ENCODE results near the gene FGF12. TPM values are rescaled to one million over a fixed set of nuclear protein-coding genes. Genes with fewer than 3 reads are reported as not detected.

Gene FGF12
- polyA plus RNA-seq, 3 donors: not detected

DNA sequence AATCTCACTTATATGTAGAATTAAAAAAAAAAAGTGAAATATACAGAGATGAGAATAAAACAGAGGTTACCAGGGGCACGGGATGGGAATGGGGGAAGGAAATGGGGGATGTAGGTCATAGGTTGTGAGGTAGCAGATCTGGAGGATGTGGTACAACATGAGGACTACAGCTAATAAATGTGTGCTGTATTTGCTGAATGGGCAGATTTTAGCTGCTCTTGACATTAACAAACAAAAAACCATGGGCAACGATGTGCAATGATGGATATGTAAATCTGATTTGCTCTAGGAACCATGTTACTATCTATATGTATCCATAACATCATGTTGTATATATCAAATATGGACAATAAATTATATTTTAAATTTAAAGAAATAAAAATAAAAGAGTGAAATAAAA, 87.4 kb downstream of the FGF12 start:
- no CpG with 5 or more reads among the region's 2 CpGs for WGBS (ENCODE audit: insufficient coverage)
- Mint-ChIP-seq H3K4me1 (no peaks in the 10 kb centered on the region), H3K4me3 (no peak overlapping the region), H3K36me3 (no peaks in the 10 kb centered on the region), H3K27ac (no peak overlapping the region), H3K27me3 (ENCODE audit: low read depth in 3 of 3) (peaks cover 0 to 3% (median 0%) of the 10 kb centered on the region in 3 donors), H3K9me3 (peaks cover 0 to 3% (median 0%) of the 10 kb centered on the region in 7 donors)
- H3K27ac ChIP-seq (ENCODE audit: low read depth in 1 of 2, low read length in 2 of 2): no peak overlapping the region
- TF ChIP-seq, protein P1, sequence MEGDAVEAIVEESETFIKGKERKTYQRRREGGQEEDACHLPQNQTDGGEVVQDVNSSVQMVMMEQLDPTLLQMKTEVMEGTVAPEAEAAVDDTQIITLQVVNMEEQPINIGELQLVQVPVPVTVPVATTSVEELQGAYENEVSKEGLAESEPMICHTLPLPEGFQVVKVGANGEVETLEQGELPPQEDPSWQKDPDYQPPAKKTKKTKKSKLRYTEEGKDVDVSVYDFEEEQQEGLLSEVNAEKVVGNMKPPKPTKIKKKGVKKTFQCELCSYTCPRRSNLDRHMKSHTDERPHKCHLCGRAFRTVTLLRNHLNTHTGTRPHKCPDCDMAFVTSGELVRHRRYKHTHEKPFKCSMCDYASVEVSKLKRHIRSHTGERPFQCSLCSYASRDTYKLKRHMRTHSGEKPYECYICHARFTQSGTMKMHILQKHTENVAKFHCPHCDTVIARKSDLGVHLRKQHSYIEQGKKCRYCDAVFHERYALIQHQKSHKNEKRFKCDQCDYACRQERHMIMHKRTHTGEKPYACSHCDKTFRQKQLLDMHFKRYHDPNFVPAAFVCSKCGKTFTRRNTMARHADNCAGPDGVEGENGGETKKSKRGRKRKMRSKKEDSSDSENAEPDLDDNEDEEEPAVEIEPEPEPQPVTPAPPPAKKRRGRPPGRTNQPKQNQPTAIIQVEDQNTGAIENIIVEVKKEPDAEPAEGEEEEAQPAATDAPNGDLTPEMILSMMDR (IDR thresholded peaks at IDR 0.05): no peak
- no peaks in the 10 kb centered on the region for H3K4me1 ChIP-seq (ENCODE audit: control insufficient read depth in 1 of 2, insufficient read depth in 2 of 2, low read length in 2 of 2)
- no peaks in the 10 kb centered on the region for H3K36me3 ChIP-seq (replicated peaks in 1 of 2; ENCODE audit: control insufficient read depth in 1 of 2, insufficient read depth in 2 of 2, low read length in 2 of 2)
- H4K20me1 ChIP-seq (ENCODE audit: insufficient read depth, low read length): no peaks in the 10 kb centered on the region
- no peak overlapping the region for H3K4me2 ChIP-seq (replicated peaks; ENCODE audit: extremely low read depth, low read length, poor library complexity, severe bottlenecking)
- no peaks in the 10 kb centered on the region for H3K9me3 ChIP-seq (replicated peaks in 1 of 2; ENCODE audit: control insufficient read depth in 1 of 2, insufficient read depth in 1 of 2, low read length in 2 of 2)
- no peak overlapping the region for H3K9ac ChIP-seq (ENCODE audit: insufficient read depth, low read length, poor library complexity, severe bottlenecking)
- H2AFZ ChIP-seq (ENCODE audit: insufficient read depth, low read depth, low read length, poor library complexity, severe bottlenecking): no peak overlapping the region
- intact Hi-C loops (cut with micrococcal nuclease): no loop called here
- no peaks in the 10 kb centered on the region for H3K79me2 ChIP-seq (ENCODE audit: insufficient read depth, low read length)
- H3K27me3 ChIP-seq (ENCODE audit: control insufficient read depth in 2 of 2, insufficient read depth in 2 of 2, low read length in 2 of 2): no peaks in the 10 kb centered on the region
- no peak overlapping the region for H3K4me3 ChIP-seq (replicated peaks in 1 of 3; ENCODE audit: low read depth in 2 of 3, low read length in 3 of 3)
- DNase-seq: no peak

DNA sequence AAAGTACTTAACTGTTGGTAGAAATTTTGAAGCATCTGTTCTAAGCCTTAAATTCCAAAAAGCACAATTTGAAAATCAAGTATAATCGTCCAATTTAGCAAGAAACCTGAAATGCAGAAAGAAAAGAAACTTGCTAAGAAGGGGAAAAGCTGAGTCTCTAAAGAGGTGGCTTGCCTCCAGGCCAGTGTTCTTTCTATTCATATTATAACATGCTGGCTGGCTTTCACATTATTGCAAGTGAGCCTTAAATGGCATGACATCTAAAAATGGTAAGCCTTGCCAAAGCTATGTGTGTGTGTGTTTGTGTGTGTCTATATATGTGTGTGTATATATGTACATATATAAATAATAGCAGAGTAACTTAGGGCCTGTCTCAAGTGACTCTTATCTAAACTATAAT, 89.5 kb downstream of the FGF12 start:
- Mint-ChIP-seq H3K27ac (no peak overlapping the region), H3K4me1 (no peaks in the 10 kb centered on the region), H3K36me3 (no peaks in the 10 kb centered on the region), H3K27me3 (ENCODE audit: low read depth in 3 of 3) (peaks cover 0 to 3% (median 0%) of the 10 kb centered on the region in 3 donors), H3K9me3 (peaks cover 0 to 5% (median 0%) of the 10 kb centered on the region in 7 donors), H3K4me3 (no peak overlapping the region)
- no peak overlapping the region for H3K9ac ChIP-seq (ENCODE audit: insufficient read depth, low read length, poor library complexity, severe bottlenecking)
- H3K27me3 ChIP-seq (ENCODE audit: control insufficient read depth in 2 of 2, insufficient read depth in 2 of 2, low read length in 2 of 2): no peaks in the 10 kb centered on the region
- H3K9me3 ChIP-seq (replicated peaks in 1 of 2; ENCODE audit: control insufficient read depth in 1 of 2, insufficient read depth in 1 of 2, low read length in 2 of 2): no peaks in the 10 kb centered on the region
- no peaks in the 10 kb centered on the region for H3K4me1 ChIP-seq (ENCODE audit: control insufficient read depth in 1 of 2, insufficient read depth in 2 of 2, low read length in 2 of 2)
- H3K36me3 ChIP-seq (replicated peaks in 1 of 2; ENCODE audit: control insufficient read depth in 1 of 2, insufficient read depth in 2 of 2, low read length in 2 of 2): no peaks in the 10 kb centered on the region
- DNase-seq: no peak
- H3K79me2 ChIP-seq (ENCODE audit: insufficient read depth, low read length): no peaks in the 10 kb centered on the region
- WGBS (ENCODE audit: insufficient coverage): no CpG with 5 or more reads among the region's 1 CpG
- H2AFZ ChIP-seq (ENCODE audit: insufficient read depth, low read depth, low read length, poor library complexity, severe bottlenecking): no peak overlapping the region
- no peaks in the 10 kb centered on the region for H4K20me1 ChIP-seq (ENCODE audit: insufficient read depth, low read length)
- TF ChIP-seq, protein P1 (IDR thresholded peaks at IDR 0.05): no peak
- no peak overlapping the region for H3K4me2 ChIP-seq (replicated peaks; ENCODE audit: extremely low read depth, low read length, poor library complexity, severe bottlenecking)
- no peak overlapping the region for H3K27ac ChIP-seq (ENCODE audit: low read depth in 1 of 2, low read length in 2 of 2)
- intact Hi-C loops (cut with micrococcal nuclease): no loop called here
- H3K4me3 ChIP-seq (replicated peaks in 1 of 3; ENCODE audit: low read depth in 2 of 3, low read length in 3 of 3): no peak overlapping the region

All from CD14-positive monocyte (primary cell).